HepG2 (cell line): ENCODE data around the gene HPCAL1. TPM values are rescaled to one million over a fixed set of nuclear protein-coding genes. Genes with fewer than 3 reads are reported as not detected.

ENCODE experiments used
- CCDC6 ChIP-seq: sonication (generic); formaldehyde crosslinking; IDR thresholded peaks from 2 replicates; pipeline ENCODE4 v1.8.1; 2022; ENCODE audit warnings: mild to moderate bottlenecking, missing genetic modification reagents, moderate library complexity
- GTF3A ChIP-seq: sonication (generic); formaldehyde crosslinking; conservative IDR thresholded peaks from 2 replicates; pipeline ENCODE4 v1.4.0; 2020; ENCODE audit warnings: mild to moderate bottlenecking, missing genetic modification reagents
- HIVEP1 ChIP-seq: sonication (generic); formaldehyde crosslinking; IDR thresholded peaks from 2 replicates; pipeline ENCODE4 v1.4.0; 2020; ENCODE audit warnings: mild to moderate bottlenecking, missing genetic modification reagents
- KDM5A ChIP-seq: fragments of 200-600 bp; sonication (generic); IDR thresholded peaks from 2 replicates; pipeline ENCODE4 v1.7.0; 2018; ENCODE audit warnings: antibody characterized with exemption, mild to moderate bottlenecking, low read length, borderline replicate concordance
- KIAA2018 ChIP-seq: sonication (generic); formaldehyde crosslinking; IDR thresholded peaks from 2 replicates; pipeline ENCODE4 v1.5.0; 2020; ENCODE audit warnings: mild to moderate bottlenecking, missing genetic modification reagents, borderline replicate concordance
- MTA1 ChIP-seq: sonication (generic); formaldehyde crosslinking; IDR thresholded peaks from 2 replicates; pipeline ENCODE4 v1.4.0; 2020; ENCODE audit warnings: missing genetic modification reagents, mild to moderate bottlenecking, borderline replicate concordance
- SP4 ChIP-seq: sonication (generic); formaldehyde crosslinking; IDR thresholded peaks from 2 replicates; pipeline ENCODE4 v1.8.1; 2023; ENCODE audit warnings: mild to moderate bottlenecking, missing genetic modification reagents
- polyA plus RNA-seq, 8 experiments: library from polyadenylated mRNA; depleted of rRNA in 3 of 8; stranded (reverse) in 7 of 8; unstranded in 1 of 8; fragments of >200 nt; fragmentation: Illumina TruSeq in 4 of 8; extraction: Trizol in 4 of 8; gene quantifications; 2 replicates each; pipeline versions ENCODE4 v1.2.1 to v1.2.3, GENCODE V29; 2011 to 2016; ENCODE audit warnings: low read depth in 4 of 8, missing spikeins in 1 of 8, mixed read lengths in 1 of 8; ENCODE audit not compliant: insufficient read depth in 1 of 8
- total RNA-seq, 5 experiments: library from RNA; depleted of rRNA; stranded (reverse); fragments of >200 nt; fragmentation: Illumina TruSeq; extraction: Trizol; gene quantifications; 2 replicates each; pipeline ENCODE4 v1.2.3, GENCODE V29; 2016; ENCODE audit warnings: low read depth in 1 of 5
- TF ChIP-seq, protein P1 (sequence below): sonication (generic); formaldehyde crosslinking; IDR thresholded peaks from 2 replicates; pipeline ENCODE4 v1.5.1; 2020; ENCODE audit warnings: mild to moderate bottlenecking, missing genetic modification reagents, borderline replicate concordance
- TF ChIP-seq, protein P2 (sequence below): sonication (generic); formaldehyde crosslinking; IDR thresholded peaks from 2 replicates; pipeline ENCODE4 v1.9.0; 2021; ENCODE audit warnings: missing genetic modification reagents, borderline replicate concordance
- TF ChIP-seq, protein P3 (sequence below): sonication (generic); formaldehyde crosslinking; IDR thresholded peaks from 2 replicates; pipeline ENCODE4 v1.5.0; 2020; ENCODE audit warnings: mild to moderate bottlenecking, low read depth, missing genetic modification reagents, borderline replicate concordance

The HPCAL1 gene
- total and polyA plus RNA-seq, 2 of the 13 experiments (the other 11 are each of a cell fraction or from before 2014, with no cell fraction given) = 29.5 to 29.9 TPM

DNA sequence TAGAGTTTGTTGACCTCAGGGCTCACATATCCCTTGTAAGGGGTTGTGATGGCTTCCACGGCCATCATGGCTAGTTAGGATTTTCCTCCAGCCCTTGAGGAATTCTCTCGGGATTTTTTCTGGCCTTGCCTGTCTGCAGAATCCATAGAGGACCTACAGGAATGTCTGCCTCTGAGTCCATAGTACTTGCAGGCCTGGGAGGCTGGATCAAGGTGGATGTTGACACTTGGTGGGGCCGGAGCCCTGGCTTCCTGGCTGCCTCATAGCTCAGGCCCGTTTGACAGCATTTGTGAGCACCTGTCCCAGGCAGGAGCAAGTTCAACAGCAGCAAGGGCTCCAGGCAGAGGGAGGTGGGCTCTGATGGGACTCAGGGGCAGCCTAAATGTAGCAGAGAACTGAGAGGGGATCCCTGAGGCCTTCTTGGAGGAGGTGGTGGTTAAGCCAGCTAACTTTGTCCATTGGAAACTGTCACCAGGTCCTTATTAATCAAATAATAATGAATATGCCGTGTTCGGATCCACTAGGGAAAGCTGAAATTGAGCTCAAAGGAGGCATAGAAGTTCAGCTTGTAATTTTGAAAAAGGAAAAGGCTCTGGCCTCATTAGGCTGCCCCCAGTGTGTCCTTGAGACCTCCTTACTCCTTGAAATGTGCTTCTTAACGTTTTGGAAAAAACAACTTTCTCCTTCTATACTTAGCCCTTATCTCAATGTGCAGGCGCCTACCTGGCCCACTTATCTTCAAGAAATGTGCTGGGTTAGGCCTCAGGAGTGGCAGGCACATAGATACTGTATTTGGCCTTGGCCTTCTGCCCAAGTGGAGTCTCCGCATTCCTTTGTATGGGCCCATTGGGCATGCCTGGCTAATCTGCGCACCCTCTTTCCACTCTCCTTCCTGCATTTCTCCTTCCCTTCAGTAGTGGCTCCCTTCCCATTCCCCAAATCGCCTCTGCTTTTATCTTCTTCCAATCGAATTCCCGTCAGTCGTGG lies 66.9 kb downstream of the HPCAL1 start (continued):
- TF ChIP-seq, protein P1, sequence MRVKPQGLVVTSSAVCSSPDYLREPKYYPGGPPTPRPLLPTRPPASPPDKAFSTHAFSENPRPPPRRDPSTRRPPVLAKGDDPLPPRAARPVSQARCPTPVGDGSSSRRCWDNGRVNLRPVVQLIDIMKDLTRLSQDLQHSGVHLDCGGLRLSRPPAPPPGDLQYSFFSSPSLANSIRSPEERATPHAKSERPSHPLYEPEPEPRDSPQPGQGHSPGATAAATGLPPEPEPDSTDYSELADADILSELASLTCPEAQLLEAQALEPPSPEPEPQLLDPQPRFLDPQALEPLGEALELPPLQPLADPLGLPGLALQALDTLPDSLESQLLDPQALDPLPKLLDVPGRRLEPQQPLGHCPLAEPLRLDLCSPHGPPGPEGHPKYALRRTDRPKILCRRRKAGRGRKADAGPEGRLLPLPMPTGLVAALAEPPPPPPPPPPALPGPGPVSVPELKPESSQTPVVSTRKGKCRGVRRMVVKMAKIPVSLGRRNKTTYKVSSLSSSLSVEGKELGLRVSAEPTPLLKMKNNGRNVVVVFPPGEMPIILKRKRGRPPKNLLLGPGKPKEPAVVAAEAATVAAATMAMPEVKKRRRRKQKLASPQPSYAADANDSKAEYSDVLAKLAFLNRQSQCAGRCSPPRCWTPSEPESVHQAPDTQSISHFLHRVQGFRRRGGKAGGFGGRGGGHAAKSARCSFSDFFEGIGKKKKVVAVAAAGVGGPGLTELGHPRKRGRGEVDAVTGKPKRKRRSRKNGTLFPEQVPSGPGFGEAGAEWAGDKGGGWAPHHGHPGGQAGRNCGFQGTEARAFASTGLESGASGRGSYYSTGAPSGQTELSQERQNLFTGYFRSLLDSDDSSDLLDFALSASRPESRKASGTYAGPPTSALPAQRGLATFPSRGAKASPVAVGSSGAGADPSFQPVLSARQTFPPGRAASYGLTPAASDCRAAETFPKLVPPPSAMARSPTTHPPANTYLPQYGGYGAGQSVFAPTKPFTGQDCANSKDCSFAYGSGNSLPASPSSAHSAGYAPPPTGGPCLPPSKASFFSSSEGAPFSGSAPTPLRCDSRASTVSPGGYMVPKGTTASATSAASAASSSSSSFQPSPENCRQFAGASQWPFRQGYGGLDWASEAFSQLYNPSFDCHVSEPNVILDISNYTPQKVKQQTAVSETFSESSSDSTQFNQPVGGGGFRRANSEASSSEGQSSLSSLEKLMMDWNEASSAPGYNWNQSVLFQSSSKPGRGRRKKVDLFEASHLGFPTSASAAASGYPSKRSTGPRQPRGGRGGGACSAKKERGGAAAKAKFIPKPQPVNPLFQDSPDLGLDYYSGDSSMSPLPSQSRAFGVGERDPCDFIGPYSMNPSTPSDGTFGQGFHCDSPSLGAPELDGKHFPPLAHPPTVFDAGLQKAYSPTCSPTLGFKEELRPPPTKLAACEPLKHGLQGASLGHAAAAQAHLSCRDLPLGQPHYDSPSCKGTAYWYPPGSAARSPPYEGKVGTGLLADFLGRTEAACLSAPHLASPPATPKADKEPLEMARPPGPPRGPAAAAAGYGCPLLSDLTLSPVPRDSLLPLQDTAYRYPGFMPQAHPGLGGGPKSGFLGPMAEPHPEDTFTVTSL = no peak; the same call in 1 of the 2 replicates
- TF ChIP-seq KDM5A (no peak), GTF3A (no peak), HIVEP1 (CRISPR knock-in tag) (no peak), KIAA2018 (CRISPR knock-in tag) (no peak), SP4 (CRISPR knock-in tag) (no peak), MTA1 (CRISPR knock-in tag) (no peak; the same call in 1 of the 2 replicates), CCDC6 (CRISPR knock-in tag) (no peak)
- TF ChIP-seq, protein P2, sequence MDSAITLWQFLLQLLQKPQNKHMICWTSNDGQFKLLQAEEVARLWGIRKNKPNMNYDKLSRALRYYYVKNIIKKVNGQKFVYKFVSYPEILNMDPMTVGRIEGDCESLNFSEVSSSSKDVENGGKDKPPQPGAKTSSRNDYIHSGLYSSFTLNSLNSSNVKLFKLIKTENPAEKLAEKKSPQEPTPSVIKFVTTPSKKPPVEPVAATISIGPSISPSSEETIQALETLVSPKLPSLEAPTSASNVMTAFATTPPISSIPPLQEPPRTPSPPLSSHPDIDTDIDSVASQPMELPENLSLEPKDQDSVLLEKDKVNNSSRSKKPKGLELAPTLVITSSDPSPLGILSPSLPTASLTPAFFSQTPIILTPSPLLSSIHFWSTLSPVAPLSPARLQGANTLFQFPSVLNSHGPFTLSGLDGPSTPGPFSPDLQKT (CRISPR knock-in tag) = no peak
- TF ChIP-seq, protein P3, sequence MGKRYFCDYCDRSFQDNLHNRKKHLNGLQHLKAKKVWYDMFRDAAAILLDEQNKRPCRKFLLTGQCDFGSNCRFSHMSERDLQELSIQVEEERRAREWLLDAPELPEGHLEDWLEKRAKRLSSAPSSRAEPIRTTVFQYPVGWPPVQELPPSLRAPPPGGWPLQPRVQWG (CRISPR knock-in tag) = no peak
